H9 (cell line): ENCODE measurements around the gene CBR3. TPM values are rescaled to one million over a fixed set of nuclear protein-coding genes. Genes with fewer than 3 reads are reported as not detected.

Source experiments
- DNase-seq: peaks from one replicate; pipeline ENCODE4 v3.0.0-alpha.2; 2017
- H2AFZ ChIP-seq: one replicate; pipeline ENCODE4 v1.6.1; 2013; ENCODE audit warnings: mild to moderate bottlenecking, low read length, control low read depth, moderate library complexity
- H2AK5ac ChIP-seq: 2 replicates; pipeline ENCODE4 v1.6.1; 2013; ENCODE audit warnings: low read length, control low read depth, mixed read lengths; ENCODE audit not compliant: insufficient read length
- H2BK120ac ChIP-seq: one replicate; pipeline ENCODE4 v1.6.1; 2013; ENCODE audit warnings: low read depth, mild to moderate bottlenecking, low read length, control low read depth, inconsistent platforms; ENCODE audit not compliant: poor library complexity, severe bottlenecking
- H2BK12ac ChIP-seq: 2 replicates; pipeline ENCODE4 v1.6.1; 2013; ENCODE audit warnings: low read length, control low read depth, mixed read lengths, low read depth; ENCODE audit not compliant: insufficient read length
- H2BK15ac ChIP-seq: 2 replicates; pipeline ENCODE4 v1.6.1; 2013; ENCODE audit warnings: low read depth, low read length, control low read depth
- H2BK20ac ChIP-seq: one replicate; pipeline ENCODE4 v1.6.1; 2013; ENCODE audit warnings: low read depth, mild to moderate bottlenecking, low read length, control low read depth, inconsistent platforms; ENCODE audit not compliant: poor library complexity, severe bottlenecking
- H2BK5ac ChIP-seq: 2 replicates; pipeline ENCODE4 v1.6.1; 2013; ENCODE audit warnings: low read length, control low read depth, mixed read lengths; ENCODE audit not compliant: insufficient read length
- H3K14ac ChIP-seq: 2 replicates; pipeline ENCODE4 v1.6.1; 2013; ENCODE audit warnings: low read length, control low read depth; ENCODE audit not compliant: insufficient read depth
- H3K18ac ChIP-seq: 2 replicates; pipeline ENCODE4 v1.6.1; 2013; ENCODE audit warnings: low read depth, mild to moderate bottlenecking, mixed read lengths, low read length, control low read depth; ENCODE audit not compliant: insufficient read length
- H3K23ac ChIP-seq: 2 replicates; pipeline ENCODE4 v1.6.1; 2013; ENCODE audit warnings: low read length, control low read depth, mixed read lengths, low read depth; ENCODE audit not compliant: insufficient read length
- H3K23me2 ChIP-seq: 2 replicates; pipeline ENCODE4 v1.6.1; 2013; ENCODE audit warnings: low read depth, mild to moderate bottlenecking, mixed read lengths, low read length, control low read depth; ENCODE audit not compliant: insufficient read length, poor library complexity, severe bottlenecking
- H3K27ac ChIP-seq: 2 replicates; pipeline ENCODE4 v1.5.1; 2013; ENCODE audit warnings: low read length, control low read depth, mixed read lengths, low read depth; ENCODE audit not compliant: insufficient read length
- H3K27me3 ChIP-seq: 2 replicates; pipeline ENCODE4 v1.6.1; 2013; ENCODE audit warnings: low read length, control low read depth, inconsistent platforms; ENCODE audit not compliant: insufficient read depth
- H3K4ac ChIP-seq: 2 replicates; pipeline ENCODE4 v1.6.1; 2013; ENCODE audit warnings: low read depth, mild to moderate bottlenecking, control low read depth, inconsistent platforms, low read length, moderate library complexity
- H3K4me1 ChIP-seq: 2 replicates; pipeline ENCODE4 v1.6.1; 2013; ENCODE audit warnings: low read length, control low read depth, inconsistent platforms; ENCODE audit not compliant: insufficient read depth
- H3K4me2 ChIP-seq: 2 replicates; pipeline ENCODE4 v1.6.1; 2013; ENCODE audit warnings: low read length, control low read depth, mixed read lengths; ENCODE audit not compliant: insufficient read length, insufficient read depth
- H3K56ac ChIP-seq: 2 replicates; pipeline ENCODE4 v1.6.1; 2013; ENCODE audit warnings: low read depth, mild to moderate bottlenecking, mixed read lengths, low read length, control low read depth; ENCODE audit not compliant: insufficient read length
- H3K79me1 ChIP-seq: 2 replicates; pipeline ENCODE4 v1.6.1; 2013; ENCODE audit warnings: low read depth, mild to moderate bottlenecking, moderate library complexity, low read length, control low read depth, inconsistent platforms; ENCODE audit not compliant: insufficient read depth, poor library complexity, severe bottlenecking
- H3K79me2 ChIP-seq: 2 replicates; pipeline ENCODE4 v1.6.1; 2013; ENCODE audit warnings: low read length, control low read depth, inconsistent platforms; ENCODE audit not compliant: insufficient read depth
- H3K9ac ChIP-seq: 2 replicates; pipeline ENCODE4 v1.6.1; 2013; ENCODE audit warnings: low read length, control low read depth, mixed read lengths; ENCODE audit not compliant: insufficient read length; ENCODE audit errors: extremely low read depth
- H3K9me3 ChIP-seq: one replicate; pipeline ENCODE4 v1.6.1; 2013; ENCODE audit warnings: low read depth, low read length, inconsistent platforms; ENCODE audit not compliant: control insufficient read depth
- H3T11ph ChIP-seq: one replicate; pipeline ENCODE4 v1.6.1; 2013; ENCODE audit warnings: mild to moderate bottlenecking, low read length, control low read depth, inconsistent platforms
- H4K20me1 ChIP-seq: one replicate; pipeline ENCODE4 v1.6.1; 2013; ENCODE audit not compliant: control insufficient read depth, insufficient read length, insufficient read depth
- H4K5ac ChIP-seq: 2 replicates; pipeline ENCODE4 v1.6.1; 2013; ENCODE audit warnings: low read depth, mild to moderate bottlenecking, mixed read lengths, low read length, control low read depth; ENCODE audit not compliant: insufficient read length
- H4K8ac ChIP-seq: replicated peaks from 2 replicates; pipeline ENCODE4 v1.6.1; 2013; ENCODE audit warnings: low read length, control low read depth, mixed read lengths, low read depth; ENCODE audit not compliant: insufficient read length
- H4K91ac ChIP-seq: 2 replicates; pipeline ENCODE4 v1.6.1; 2013; ENCODE audit warnings: low read depth, mild to moderate bottlenecking, moderate library complexity, mixed read lengths, low read length, control low read depth; ENCODE audit not compliant: insufficient read length
- H3K27ac Mint-ChIP-seq, 3 experiments: 2 replicates in 2 of 3; 3 replicates in 1 of 3; pipeline ENCODE4 v1.8.0; 2020 to 2021; ENCODE audit warnings: mixed read lengths in 3 of 3, mild to moderate bottlenecking in 1 of 3, moderate library complexity in 1 of 3
- H3K27me3 Mint-ChIP-seq: 2 replicates; pipeline ENCODE4 v1.8.0; 2021; ENCODE audit warnings: low read depth, mild to moderate bottlenecking, moderate library complexity, mixed read lengths
- H3K36me3 Mint-ChIP-seq, 3 experiments: 2 replicates in 2 of 3; 3 replicates in 1 of 3; pipeline ENCODE4 v1.8.0; 2020 to 2021; ENCODE audit warnings: low read depth in 3 of 3, mixed read lengths in 3 of 3; ENCODE audit not compliant: insufficient read depth in 1 of 3
- H3K4me1 Mint-ChIP-seq, 2 experiments: 2 replicates each; pipeline ENCODE4 v1.8.0; 2020; ENCODE audit warnings: mixed read lengths in 2 of 2
- H3K4me3 Mint-ChIP-seq, 2 experiments: 2 replicates in 1 of 2; 3 replicates in 1 of 2; pipeline ENCODE4 v1.8.0; 2020 to 2021; ENCODE audit warnings: mild to moderate bottlenecking in 2 of 2, mixed read lengths in 2 of 2, moderate library complexity in 1 of 2
- H3K9me3 Mint-ChIP-seq, 2 experiments: 2 replicates in 1 of 2; 3 replicates in 1 of 2; pipeline ENCODE4 v1.8.0; 2020; ENCODE audit warnings: mild to moderate bottlenecking in 2 of 2, mixed read lengths in 2 of 2, moderate library complexity in 1 of 2
- CTCF ChIP-seq: fragments of 200-600 bp; sonication (generic); conservative IDR thresholded peaks from 3 replicates; pipeline ENCODE4 v1.8.0; 2021; ENCODE audit warnings: antibody characterized with exemption, mild to moderate bottlenecking
- WGBS: extraction: QIAGEN DNeasy Blood & Tissue Kit; methylation state at CpG from one replicate; pipeline ENCODE4 v1.1.7; 2013; ENCODE audit warnings: missing lambda C conversion rate, low lambda C conversion rate, mixed read lengths; ENCODE audit not compliant: insufficient read length; ENCODE audit errors: extremely low coverage; 5-methylcytosine and 5-hydroxymethylcytosine counted together
- total RNA-seq: library from RNA; stranded (reverse); gene quantifications from 2 replicates; pipeline ENCODE4 v1.2.1, GENCODE V29; 2021

The CBR3 gene
- total RNA-seq, 1 experiment from 2014 or later = 2.4 TPM

- Histone ChIP-seq H3K18ac (no peak overlapping the region), H2BK15ac (no peak overlapping the region), H2BK5ac (no peak overlapping the region), H3K4ac (no peak overlapping the region), H2BK120ac (no peak overlapping the region), H3K4me2 (no peak overlapping the region), H3K4me1 (no peaks in the 10 kb centered on the region), H2AFZ (no peak overlapping the region), H3K27me3 (no peaks in the 10 kb centered on the region), H3T11ph (no peak overlapping the region), H4K91ac (no peak overlapping the region), H3K9ac (no peak overlapping the region), H3K79me1 (no peaks in the 10 kb centered on the region), H3K9me3 (peaks cover 9% of the 10 kb centered on the region), H3K23me2 (no peaks in the 10 kb centered on the region), H3K56ac (no peak overlapping the region), H4K8ac (no peak overlapping the region), H3K27ac (no peak overlapping the region), H4K20me1 (no peaks in the 10 kb centered on the region), H3K14ac (no peak overlapping the region), H3K23ac (no peak overlapping the region), H4K5ac (no peak overlapping the region), H2BK12ac (no peak overlapping the region), H2AK5ac (no peak overlapping the region), H2BK20ac (no peak overlapping the region), H3K79me2 (no peaks in the 10 kb centered on the region)
- H3K4me1 Mint-ChIP-seq = peaks cover 11 to 14% of the 10 kb centered on the region in 2 experiments
- no peak overlapping the region for H3K4me3 Mint-ChIP-seq
- no CpG with 5 or more reads among the region's 2 CpGs for WGBS
- no peaks in the 10 kb centered on the region for H3K27me3 Mint-ChIP-seq
- no peak overlapping the region for H3K27ac Mint-ChIP-seq
- no peak for DNase-seq
- TF ChIP-seq CTCF = no peak
- peaks cover 4 to 7% of the 10 kb centered on the region in 2 experiments; a peak in 3 of 5 replicates for H3K9me3 Mint-ChIP-seq
- H3K36me3 Mint-ChIP-seq = peaks cover 4 to 9% (median 5%) of the 10 kb centered on the region in 3 experiments; a peak in 4 of 7 replicates
Measured at GRCh38 chr21:36117286-36117741, 17.6 kb upstream of the CBR3 start.
